HL-60 (cell line): ENCODE results near the gene MYOG.

ENCODE experiments used
- GABPA ChIP-seq: IDR thresholded peaks from 2 replicates; pipeline ENCODE4 v1.6.1; 2012; ENCODE audit warnings: low read depth
- TF ChIP-seq, protein P1 (sequence below): IDR thresholded peaks from one replicate; pipeline ENCODE4 v1.5.1; 2011; ENCODE audit warnings: low read length, control low read depth, inconsistent platforms; ENCODE audit not compliant: insufficient read depth

DNA sequence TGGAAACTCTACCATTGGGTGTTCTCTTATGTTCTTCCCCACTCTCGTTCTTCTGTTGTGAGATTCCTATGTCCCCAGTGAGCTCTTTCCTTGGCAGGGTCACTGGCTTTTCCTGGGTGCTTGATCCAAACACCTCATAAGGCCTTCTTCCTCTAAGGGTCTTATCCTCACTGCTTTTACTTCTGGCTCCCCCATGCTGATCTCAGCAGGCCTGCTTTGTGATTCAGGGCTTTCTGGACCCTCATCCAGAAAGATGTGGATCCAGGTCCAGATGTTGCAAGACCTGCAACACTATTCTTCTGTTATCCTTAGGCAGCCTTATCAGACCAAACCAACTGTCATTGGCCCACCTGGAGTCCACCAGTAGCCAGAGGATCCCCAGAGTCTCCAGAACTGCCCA lies 11.2 kb upstream of the MYOG start:
- TF ChIP-seq, protein P1, sequence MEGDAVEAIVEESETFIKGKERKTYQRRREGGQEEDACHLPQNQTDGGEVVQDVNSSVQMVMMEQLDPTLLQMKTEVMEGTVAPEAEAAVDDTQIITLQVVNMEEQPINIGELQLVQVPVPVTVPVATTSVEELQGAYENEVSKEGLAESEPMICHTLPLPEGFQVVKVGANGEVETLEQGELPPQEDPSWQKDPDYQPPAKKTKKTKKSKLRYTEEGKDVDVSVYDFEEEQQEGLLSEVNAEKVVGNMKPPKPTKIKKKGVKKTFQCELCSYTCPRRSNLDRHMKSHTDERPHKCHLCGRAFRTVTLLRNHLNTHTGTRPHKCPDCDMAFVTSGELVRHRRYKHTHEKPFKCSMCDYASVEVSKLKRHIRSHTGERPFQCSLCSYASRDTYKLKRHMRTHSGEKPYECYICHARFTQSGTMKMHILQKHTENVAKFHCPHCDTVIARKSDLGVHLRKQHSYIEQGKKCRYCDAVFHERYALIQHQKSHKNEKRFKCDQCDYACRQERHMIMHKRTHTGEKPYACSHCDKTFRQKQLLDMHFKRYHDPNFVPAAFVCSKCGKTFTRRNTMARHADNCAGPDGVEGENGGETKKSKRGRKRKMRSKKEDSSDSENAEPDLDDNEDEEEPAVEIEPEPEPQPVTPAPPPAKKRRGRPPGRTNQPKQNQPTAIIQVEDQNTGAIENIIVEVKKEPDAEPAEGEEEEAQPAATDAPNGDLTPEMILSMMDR = no peak
- no peak for TF ChIP-seq GABPA
